Thyroid gland (tissue), 4 donors: ENCODE data around the gene KLHDC7B.

ENCODE experiments used
- POLR2A ChIP-seq, 2 donors: fragments of 450-650 bp; IDR thresholded peaks; one replicate each; pipeline ENCODE4 v1.6.1; 2017; ENCODE audit warnings: antibody characterized with exemption in 2 of 2, mild to moderate bottlenecking in 2 of 2, moderate library complexity in 1 of 2
- TF ChIP-seq, protein P1 (sequence below), 6 experiments: fragments of 200-600 bp in 3 of 6; fragments of 450-650 bp in 3 of 6; sonication (generic) in 3 of 6; IDR thresholded peaks; one replicate each; pipeline ENCODE4 v1.5.1; 2016 to 2019; ENCODE audit warnings: antibody characterized with exemption in 6 of 6, mild to moderate bottlenecking in 2 of 6, inconsistent platforms in 1 of 6, moderate library complexity in 1 of 6

DNA sequence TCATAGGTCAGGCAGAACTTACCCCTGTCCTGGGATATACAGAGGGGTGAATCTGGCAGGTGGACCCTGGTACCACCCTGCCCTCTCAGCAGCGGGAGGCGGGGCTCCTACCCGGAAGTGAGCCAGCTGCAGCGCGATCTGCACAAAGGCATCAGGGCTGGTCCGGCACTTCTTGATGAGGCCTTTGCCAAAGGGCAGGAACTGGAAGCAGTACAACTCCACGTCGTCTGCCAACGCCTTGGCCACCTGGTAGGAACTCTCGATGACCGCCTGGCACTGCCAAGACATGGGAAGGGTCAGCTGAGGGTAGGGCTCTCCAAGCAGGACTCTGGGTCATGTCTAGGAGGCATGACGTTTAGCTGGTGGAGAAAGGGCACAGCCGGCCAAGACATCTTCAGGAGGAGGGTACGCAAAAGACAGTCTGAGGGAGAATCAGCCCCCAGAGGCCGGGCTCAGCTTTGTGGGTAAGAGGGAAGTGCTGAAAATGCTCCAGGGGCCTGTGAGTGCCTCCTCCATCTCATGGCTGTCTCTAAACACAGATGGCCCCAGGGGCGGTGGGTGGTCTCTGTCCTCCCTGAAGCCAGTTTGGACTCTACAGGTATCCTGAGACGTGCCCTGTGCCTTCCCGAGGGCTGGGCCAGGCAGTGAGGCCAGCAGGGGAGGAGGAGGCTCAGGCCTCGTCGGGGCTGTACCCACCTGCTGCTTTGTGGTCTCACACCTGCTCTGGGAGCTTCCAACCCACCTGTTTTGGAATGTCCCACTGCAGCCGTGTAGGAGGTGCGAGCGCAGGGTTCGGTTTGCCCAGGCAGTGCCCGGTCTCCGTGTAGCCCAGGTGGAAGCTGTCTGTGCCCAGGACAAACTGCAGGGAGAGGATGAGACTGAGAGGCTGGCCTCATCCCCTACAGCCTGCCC, 25.8 kb downstream of the KLHDC7B start:
- TF ChIP-seq, protein P1, sequence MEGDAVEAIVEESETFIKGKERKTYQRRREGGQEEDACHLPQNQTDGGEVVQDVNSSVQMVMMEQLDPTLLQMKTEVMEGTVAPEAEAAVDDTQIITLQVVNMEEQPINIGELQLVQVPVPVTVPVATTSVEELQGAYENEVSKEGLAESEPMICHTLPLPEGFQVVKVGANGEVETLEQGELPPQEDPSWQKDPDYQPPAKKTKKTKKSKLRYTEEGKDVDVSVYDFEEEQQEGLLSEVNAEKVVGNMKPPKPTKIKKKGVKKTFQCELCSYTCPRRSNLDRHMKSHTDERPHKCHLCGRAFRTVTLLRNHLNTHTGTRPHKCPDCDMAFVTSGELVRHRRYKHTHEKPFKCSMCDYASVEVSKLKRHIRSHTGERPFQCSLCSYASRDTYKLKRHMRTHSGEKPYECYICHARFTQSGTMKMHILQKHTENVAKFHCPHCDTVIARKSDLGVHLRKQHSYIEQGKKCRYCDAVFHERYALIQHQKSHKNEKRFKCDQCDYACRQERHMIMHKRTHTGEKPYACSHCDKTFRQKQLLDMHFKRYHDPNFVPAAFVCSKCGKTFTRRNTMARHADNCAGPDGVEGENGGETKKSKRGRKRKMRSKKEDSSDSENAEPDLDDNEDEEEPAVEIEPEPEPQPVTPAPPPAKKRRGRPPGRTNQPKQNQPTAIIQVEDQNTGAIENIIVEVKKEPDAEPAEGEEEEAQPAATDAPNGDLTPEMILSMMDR (IDR thresholded peaks at IDR 0.05), result no peak
- TF ChIP-seq POLR2A (IDR thresholded peaks at IDR 0.05), result no peak
